ENCODE data around the gene MAD1L1.

Gene MAD1L1

DNA sequence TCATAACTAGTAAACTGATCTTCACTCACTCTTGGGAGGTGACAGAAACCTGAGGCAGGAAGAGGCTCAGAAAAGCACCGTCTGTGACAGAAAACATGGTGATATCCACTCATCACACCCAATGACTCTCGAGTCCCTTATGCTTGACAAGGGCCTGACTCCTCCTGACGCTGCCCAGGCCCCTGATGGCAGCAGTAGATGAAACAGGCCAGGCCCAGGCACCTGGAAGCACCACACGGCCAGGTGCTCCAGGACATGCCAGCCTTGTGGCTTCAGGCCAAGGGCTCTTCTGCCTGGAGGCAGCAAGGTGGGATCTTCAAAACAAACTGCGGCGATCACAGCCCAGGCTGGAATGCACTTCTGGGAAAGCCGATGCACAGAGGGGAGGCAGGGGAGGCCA lies 89.3 kb downstream of the MAD1L1 start:
- H3K4me2 ChIP-seq (ENCODE audit: low read depth, low read length, poor library complexity, severe bottlenecking): no peak overlapping the region
- no peaks in the 10 kb centered on the region for H3K9me2 ChIP-seq (replicated peaks; ENCODE audit: insufficient read depth, low read length)
- H3K9me3 ChIP-seq (ENCODE audit: insufficient read depth, low read length): no peaks in the 10 kb centered on the region
- H3K79me2 ChIP-seq (ENCODE audit: insufficient read depth, low read length): no peaks in the 10 kb centered on the region
- H3K27me3 ChIP-seq (ENCODE audit: low read length): no peaks in the 10 kb centered on the region
- no peaks in the 10 kb centered on the region for H3F3A ChIP-seq (ENCODE audit: insufficient read depth)
- TF ChIP-seq, protein P1, sequence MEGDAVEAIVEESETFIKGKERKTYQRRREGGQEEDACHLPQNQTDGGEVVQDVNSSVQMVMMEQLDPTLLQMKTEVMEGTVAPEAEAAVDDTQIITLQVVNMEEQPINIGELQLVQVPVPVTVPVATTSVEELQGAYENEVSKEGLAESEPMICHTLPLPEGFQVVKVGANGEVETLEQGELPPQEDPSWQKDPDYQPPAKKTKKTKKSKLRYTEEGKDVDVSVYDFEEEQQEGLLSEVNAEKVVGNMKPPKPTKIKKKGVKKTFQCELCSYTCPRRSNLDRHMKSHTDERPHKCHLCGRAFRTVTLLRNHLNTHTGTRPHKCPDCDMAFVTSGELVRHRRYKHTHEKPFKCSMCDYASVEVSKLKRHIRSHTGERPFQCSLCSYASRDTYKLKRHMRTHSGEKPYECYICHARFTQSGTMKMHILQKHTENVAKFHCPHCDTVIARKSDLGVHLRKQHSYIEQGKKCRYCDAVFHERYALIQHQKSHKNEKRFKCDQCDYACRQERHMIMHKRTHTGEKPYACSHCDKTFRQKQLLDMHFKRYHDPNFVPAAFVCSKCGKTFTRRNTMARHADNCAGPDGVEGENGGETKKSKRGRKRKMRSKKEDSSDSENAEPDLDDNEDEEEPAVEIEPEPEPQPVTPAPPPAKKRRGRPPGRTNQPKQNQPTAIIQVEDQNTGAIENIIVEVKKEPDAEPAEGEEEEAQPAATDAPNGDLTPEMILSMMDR (IDR thresholded peaks at IDR 0.05; ENCODE audit: insufficient read depth, low read length, poor library complexity, severe bottlenecking): no peak
- TF ChIP-seq EZH2phosphoT487 (conservative IDR thresholded peaks at IDR 0.05; ENCODE audit: low read length): no peak
- no peaks in the 10 kb centered on the region for H3K36me3 ChIP-seq (ENCODE audit: low read length)
- no peaks in the 10 kb centered on the region for H4K20me1 ChIP-seq (ENCODE audit: low read depth, low read length)
- no peak overlapping the region for H3K9ac ChIP-seq (ENCODE audit: low read length)
- no peak overlapping the region for H3K4me3 ChIP-seq (ENCODE audit: insufficient read depth, low read length, poor library complexity, severe bottlenecking)
- H2AFZ ChIP-seq (ENCODE audit: low read depth, low read length, severe bottlenecking): no peak overlapping the region
- no peak overlapping the region for H3K27ac ChIP-seq (ENCODE audit: low read depth, low read length)

DNA sequence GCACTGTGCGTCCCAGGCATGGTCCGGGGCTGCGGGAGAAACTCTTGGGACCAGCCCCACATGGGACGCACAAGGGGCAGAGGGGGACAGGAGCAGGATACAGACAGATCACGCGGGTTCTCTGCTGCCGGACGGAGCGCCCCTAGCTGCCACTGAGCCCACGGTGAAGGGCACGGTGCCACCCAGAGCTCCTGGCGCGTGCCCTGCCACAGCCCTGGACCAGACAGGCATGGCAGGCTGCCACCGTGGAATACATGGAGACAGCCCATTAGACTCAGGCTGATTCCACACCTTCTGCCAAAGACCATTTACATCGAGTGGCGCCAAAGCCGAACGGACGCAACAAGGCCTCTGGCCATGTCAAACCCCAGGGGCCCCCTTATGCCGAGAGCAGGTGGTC lies 90.4 kb downstream of the MAD1L1 start:
- H3K9ac ChIP-seq (ENCODE audit: low read length): no peak overlapping the region
- no peak overlapping the region for H3K27ac ChIP-seq (ENCODE audit: low read depth, low read length)
- no peak for TF ChIP-seq EZH2phosphoT487 (conservative IDR thresholded peaks at IDR 0.05; ENCODE audit: low read length)
- TF ChIP-seq, protein P1 (IDR thresholded peaks at IDR 0.05; ENCODE audit: insufficient read depth, low read length, poor library complexity, severe bottlenecking): no peak
- H3K4me2 ChIP-seq (ENCODE audit: low read depth, low read length, poor library complexity, severe bottlenecking): no peak overlapping the region
- no peaks in the 10 kb centered on the region for H3K27me3 ChIP-seq (ENCODE audit: low read length)
- no peaks in the 10 kb centered on the region for H3K9me3 ChIP-seq (ENCODE audit: insufficient read depth, low read length)
- no peak overlapping the region for H3K4me3 ChIP-seq (ENCODE audit: insufficient read depth, low read length, poor library complexity, severe bottlenecking)
- H2AFZ ChIP-seq (ENCODE audit: low read depth, low read length, severe bottlenecking): no peak overlapping the region
- no peaks in the 10 kb centered on the region for H4K20me1 ChIP-seq (ENCODE audit: low read depth, low read length)
- H3K9me2 ChIP-seq (replicated peaks; ENCODE audit: insufficient read depth, low read length): no peaks in the 10 kb centered on the region
- no peaks in the 10 kb centered on the region for H3F3A ChIP-seq (ENCODE audit: insufficient read depth)
- no peaks in the 10 kb centered on the region for H3K36me3 ChIP-seq (ENCODE audit: low read length)
- no peaks in the 10 kb centered on the region for H3K79me2 ChIP-seq (ENCODE audit: insufficient read depth, low read length)

DNA sequence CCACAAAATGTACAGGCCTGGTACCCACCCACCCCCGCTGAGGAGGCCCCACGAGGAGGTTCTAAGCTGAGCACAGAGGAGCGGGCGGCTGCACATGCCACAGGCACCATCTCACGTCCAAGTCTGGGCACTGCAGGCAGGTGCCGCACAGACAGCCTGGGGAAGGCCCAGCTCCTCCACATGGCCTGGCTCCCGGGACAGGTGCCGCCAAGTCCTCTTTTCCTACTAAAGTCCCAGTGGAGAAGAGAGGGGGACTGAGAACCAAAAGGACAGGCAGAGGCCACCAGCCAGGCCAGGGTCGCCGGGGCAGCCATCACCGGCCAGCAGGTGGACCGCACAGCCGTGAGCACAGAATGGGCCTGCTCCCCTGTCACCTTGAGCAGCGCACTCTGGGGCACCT lies 91.1 kb downstream of the MAD1L1 start:
- H3K4me2 ChIP-seq (ENCODE audit: low read depth, low read length, poor library complexity, severe bottlenecking): no peak overlapping the region
- no peak overlapping the region for H3K27ac ChIP-seq (ENCODE audit: low read depth, low read length)
- no peak overlapping the region for H3K9ac ChIP-seq (ENCODE audit: low read length)
- no peaks in the 10 kb centered on the region for H3K79me2 ChIP-seq (ENCODE audit: insufficient read depth, low read length)
- no peaks in the 10 kb centered on the region for H3K27me3 ChIP-seq (ENCODE audit: low read length)
- H3K4me3 ChIP-seq (ENCODE audit: insufficient read depth, low read length, poor library complexity, severe bottlenecking): no peak overlapping the region
- no peak for TF ChIP-seq EZH2phosphoT487 (conservative IDR thresholded peaks at IDR 0.05; ENCODE audit: low read length)
- TF ChIP-seq, protein P1 (IDR thresholded peaks at IDR 0.05; ENCODE audit: insufficient read depth, low read length, poor library complexity, severe bottlenecking): no peak
- no peaks in the 10 kb centered on the region for H3K9me3 ChIP-seq (ENCODE audit: insufficient read depth, low read length)
- H4K20me1 ChIP-seq (ENCODE audit: low read depth, low read length): no peaks in the 10 kb centered on the region
- no peaks in the 10 kb centered on the region for H3K36me3 ChIP-seq (ENCODE audit: low read length)
- H2AFZ ChIP-seq (ENCODE audit: low read depth, low read length, severe bottlenecking): no peak overlapping the region
- no peaks in the 10 kb centered on the region for H3K9me2 ChIP-seq (replicated peaks; ENCODE audit: insufficient read depth, low read length)
- no peaks in the 10 kb centered on the region for H3F3A ChIP-seq (ENCODE audit: insufficient read depth)

DNA sequence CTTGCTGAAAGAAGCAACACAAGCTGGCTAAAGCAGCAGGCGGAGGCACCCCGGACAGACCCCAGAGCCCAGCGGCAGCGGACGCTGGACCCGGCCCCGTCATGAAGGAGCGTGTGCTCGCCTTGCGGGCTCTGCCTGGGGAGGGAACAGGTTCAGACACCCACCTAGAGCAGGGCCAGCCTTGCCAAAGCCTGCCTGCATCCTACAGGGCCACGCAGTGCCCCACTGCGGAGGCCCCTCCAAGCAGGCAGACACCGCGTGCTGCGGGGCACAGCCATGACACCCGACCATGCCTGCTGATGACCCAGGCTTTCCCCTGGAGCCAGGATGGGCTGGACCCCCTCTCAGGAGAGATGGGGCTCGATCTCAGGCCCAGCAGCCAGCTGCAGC lies 91.7 kb downstream of the MAD1L1 start:
- H3K4me3 ChIP-seq (ENCODE audit: insufficient read depth, low read length, poor library complexity, severe bottlenecking): no peak overlapping the region
- no peak overlapping the region for H2AFZ ChIP-seq (ENCODE audit: low read depth, low read length, severe bottlenecking)
- no peaks in the 10 kb centered on the region for H3F3A ChIP-seq (ENCODE audit: insufficient read depth)
- H3K4me2 ChIP-seq (ENCODE audit: low read depth, low read length, poor library complexity, severe bottlenecking): no peak overlapping the region
- TF ChIP-seq EZH2phosphoT487 (conservative IDR thresholded peaks at IDR 0.05; ENCODE audit: low read length): no peak
- TF ChIP-seq, protein P1 (IDR thresholded peaks at IDR 0.05; ENCODE audit: insufficient read depth, low read length, poor library complexity, severe bottlenecking): no peak
- no peaks in the 10 kb centered on the region for H4K20me1 ChIP-seq (ENCODE audit: low read depth, low read length)
- no peak overlapping the region for H3K27ac ChIP-seq (ENCODE audit: low read depth, low read length)
- H3K9ac ChIP-seq (ENCODE audit: low read length): no peak overlapping the region
- H3K36me3 ChIP-seq (ENCODE audit: low read length): no peaks in the 10 kb centered on the region
- no peaks in the 10 kb centered on the region for H3K9me2 ChIP-seq (replicated peaks; ENCODE audit: insufficient read depth, low read length)
- no peaks in the 10 kb centered on the region for H3K9me3 ChIP-seq (ENCODE audit: insufficient read depth, low read length)
- no peaks in the 10 kb centered on the region for H3K79me2 ChIP-seq (ENCODE audit: insufficient read depth, low read length)
- H3K27me3 ChIP-seq (ENCODE audit: low read length): no peaks in the 10 kb centered on the region
